Ovary (tissue), 9 donors: ENCODE measurements around the gene UROC1. TPM values are rescaled to one million over a fixed set of nuclear protein-coding genes. Genes with fewer than 3 reads are reported as not detected.
A peak's percentile ranks its signal among the peaks of the same experiment; 100 is the strongest.

Experiments used
- DNase-seq, 5 donors: peaks; one replicate each; pipeline ENCODE4 v3.0.0-alpha.2; 2019 to 2020
- H3K27ac ChIP-seq, 2 donors: fragments of 200-600 bp; one replicate each; pipeline versions ENCODE4 v1.5.1 to v1.8.0; 2019 to 2022
- H3K27me3 ChIP-seq: fragments of 200-600 bp; one replicate; pipeline ENCODE4 v1.8.0; 2022
- H3K36me3 ChIP-seq: fragments of 200-600 bp; sonication (generic); one replicate; pipeline ENCODE4 v1.5.1; 2019
- H3K4me1 ChIP-seq: one replicate; pipeline ENCODE4 v1.8.1; 2013; ENCODE audit warnings: mild to moderate bottlenecking, moderate library complexity; ENCODE audit not compliant: insufficient read depth
- H3K4me3 ChIP-seq: fragments of 200-600 bp; sonication (generic); one replicate; pipeline ENCODE4 v1.5.1; 2017
- H3K9me3 ChIP-seq, 2 donors: fragments of 200-600 bp in 1 of 2; sonication (generic) in 1 of 2; one replicate each; pipeline versions ENCODE4 v1.5.1 to v1.8.1; 2013 to 2019; ENCODE audit warnings: mild to moderate bottlenecking in 1 of 2, moderate library complexity in 1 of 2
- EP300 ChIP-seq: sonication (generic); formaldehyde crosslinking; IDR thresholded peaks from one replicate; pipeline ENCODE4 v1.6.1; 2017; ENCODE audit warnings: antibody characterized with exemption
- POLR2A ChIP-seq: fragments of 450-650 bp; IDR thresholded peaks from one replicate; pipeline ENCODE4 v1.6.1; 2017; ENCODE audit warnings: antibody characterized with exemption, mild to moderate bottlenecking, moderate library complexity
- WGBS, 3 donors: extraction: QIAGEN DNeasy Blood & Tissue Kit in 1 of 3; methylation state at CpG; one replicate each; pipeline versions ENCODE4 v1.1.5 to v1.1.7; 2013 to 2017; 5-methylcytosine and 5-hydroxymethylcytosine counted together
- intact Hi-C, 4 donors: fragments of 100-400 bp; cut with DNase I; formaldehyde crosslinking; loops; one replicate each; pipeline versions ENCODE4 v1.11.0 to v1.15.1; 2022 to 2023
- polyA plus RNA-seq, 2 donors: library from polyadenylated mRNA; stranded (reverse); fragments of 200-250 nt in 1 of 2; fragments of 350-450 nt in 1 of 2; fragmentation: Illumina TruSeq in 1 of 2; extraction: RNeasy Lipid Tissue Mini Kit (QIAGEN cat#74804) in 1 of 2; gene quantifications; one replicate each; pipeline ENCODE4 v1.2.3, GENCODE V29; 2013 to 2014
- total RNA-seq, 7 donors: library from RNA; depleted of rRNA in 2 of 7; stranded (reverse); fragments of >200 nt in 2 of 7; fragmentation: NEBNext Ultra II Directional in 3 of 7; extraction: Animal tissue kit (Norgen Biotek cat#: 25700) in 3 of 7; gene quantifications; one replicate each; pipeline versions ENCODE4 v1.1.0 to v1.2.4, GENCODE V29; 2016 to 2023
- TF ChIP-seq, protein P1 (sequence below), 3 donors: fragments of 450-650 bp in 2 of 3; fragments of 200-600 bp in 1 of 3; IDR thresholded peaks; one replicate each; pipeline versions ENCODE4 v1.5.1 to v1.8.0; 2016 to 2022; ENCODE audit warnings: antibody characterized with exemption in 3 of 3, mild to moderate bottlenecking in 1 of 3
- donor health status: DM: no; HTN: no; CAD: no; lungs with moderate emphysema.
- donor health status: DM: no; HTN: no; CAD: no.
- donor health status: Bipolar disorder and iron deficiency.
- donor health status: DM: yes; HTN: yes; CAD: no.
- donor health status: DM: no; HTN: no; CAD: no.
- donor health status: DM: yes; HTN: yes; CAD: no.

Gene UROC1
- total and polyA plus RNA-seq, 9 donors, result 0.06 to 0.32 (median 0.12) TPM; not detected in 4

DNA sequence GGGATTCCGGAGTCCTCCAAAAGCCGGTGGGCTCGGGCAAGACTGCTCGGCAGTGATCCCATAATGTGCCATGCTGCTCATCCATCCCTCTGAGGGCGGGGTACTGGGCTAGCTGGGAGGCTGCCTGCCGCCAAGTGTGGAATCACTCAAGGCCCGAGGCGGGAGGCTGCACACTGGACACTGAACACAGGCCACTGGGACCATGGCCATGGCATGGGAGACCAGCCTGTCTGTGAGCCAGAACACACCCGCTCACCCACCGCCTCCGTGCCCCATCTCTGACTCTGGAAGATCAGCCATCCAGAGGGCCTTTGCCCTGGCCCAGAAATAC lies 39.8 kb upstream of the UROC1 start:
- intact Hi-C loops, result no loop called here
- WGBS, 3 donors, result 88 to 90% (median 89%) methylated on average over 6 to 11 of the region's 11 CpGs
- TF ChIP-seq EP300 (no peak), POLR2A (no peak)
- TF ChIP-seq, protein P1, sequence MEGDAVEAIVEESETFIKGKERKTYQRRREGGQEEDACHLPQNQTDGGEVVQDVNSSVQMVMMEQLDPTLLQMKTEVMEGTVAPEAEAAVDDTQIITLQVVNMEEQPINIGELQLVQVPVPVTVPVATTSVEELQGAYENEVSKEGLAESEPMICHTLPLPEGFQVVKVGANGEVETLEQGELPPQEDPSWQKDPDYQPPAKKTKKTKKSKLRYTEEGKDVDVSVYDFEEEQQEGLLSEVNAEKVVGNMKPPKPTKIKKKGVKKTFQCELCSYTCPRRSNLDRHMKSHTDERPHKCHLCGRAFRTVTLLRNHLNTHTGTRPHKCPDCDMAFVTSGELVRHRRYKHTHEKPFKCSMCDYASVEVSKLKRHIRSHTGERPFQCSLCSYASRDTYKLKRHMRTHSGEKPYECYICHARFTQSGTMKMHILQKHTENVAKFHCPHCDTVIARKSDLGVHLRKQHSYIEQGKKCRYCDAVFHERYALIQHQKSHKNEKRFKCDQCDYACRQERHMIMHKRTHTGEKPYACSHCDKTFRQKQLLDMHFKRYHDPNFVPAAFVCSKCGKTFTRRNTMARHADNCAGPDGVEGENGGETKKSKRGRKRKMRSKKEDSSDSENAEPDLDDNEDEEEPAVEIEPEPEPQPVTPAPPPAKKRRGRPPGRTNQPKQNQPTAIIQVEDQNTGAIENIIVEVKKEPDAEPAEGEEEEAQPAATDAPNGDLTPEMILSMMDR (IDR thresholded peaks at IDR 0.05), result no peak
- H3K36me3 ChIP-seq, result no peaks in the 10 kb centered on the region
- no peaks in the 10 kb centered on the region for H3K4me1 ChIP-seq
- no peaks in the 10 kb centered on the region for H3K9me3 ChIP-seq
- H3K27ac ChIP-seq, result no peak overlapping the region
- no peak overlapping the region for H3K4me3 ChIP-seq
- peak in 1 of 5 donors; percentile 25 for DNase-seq
- no peaks in the 10 kb centered on the region for H3K27me3 ChIP-seq

DNA sequence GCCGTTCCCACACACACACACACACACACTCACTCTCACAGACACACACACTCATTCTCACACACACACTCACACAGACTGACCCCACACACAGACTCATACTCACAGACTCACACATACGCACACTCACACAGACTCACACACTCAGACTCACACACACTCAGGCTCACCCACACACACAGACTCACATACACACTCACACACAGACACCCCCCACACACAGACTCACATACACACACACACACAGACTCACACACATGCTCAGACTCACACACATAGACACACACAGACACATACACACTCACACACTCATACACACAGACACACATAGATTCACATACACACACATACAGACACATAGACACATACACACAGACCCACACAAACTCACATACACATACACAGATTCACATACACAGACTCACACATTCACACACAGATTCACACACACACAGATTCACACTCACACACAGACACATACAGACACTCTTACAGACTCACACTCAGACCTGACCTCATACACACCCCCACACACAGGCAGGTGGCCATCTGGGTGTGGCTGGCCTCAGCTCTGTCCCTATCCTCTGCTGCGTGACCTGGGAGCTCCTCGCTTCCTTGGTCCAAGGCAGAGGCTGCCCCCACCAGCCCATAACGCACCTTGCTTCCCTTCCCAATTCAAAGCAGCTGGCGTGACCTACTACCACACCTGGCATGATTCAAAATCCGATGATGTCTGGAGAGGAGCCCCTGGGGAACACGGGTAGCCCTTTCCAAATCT lies 39.3 kb upstream of the UROC1 start:
- intact Hi-C loops, result no loop called here
- Histone ChIP-seq H3K4me3 (no peak overlapping the region), H3K27me3 (no peaks in the 10 kb centered on the region), H3K36me3 (no peaks in the 10 kb centered on the region), H3K4me1 (no peaks in the 10 kb centered on the region), H3K9me3 (no peaks in the 10 kb centered on the region), H3K27ac (no peak overlapping the region)
- WGBS, 3 donors, result 83 to 91% (median 85%) methylated on average over 8 of the region's 8 CpGs
- DNase-seq, result peak in 1 of 5 donors; percentile 3
- TF ChIP-seq EP300, result no peak
- no peak for TF ChIP-seq POLR2A
- TF ChIP-seq, protein P1 (IDR thresholded peaks at IDR 0.05), result no peak

DNA sequence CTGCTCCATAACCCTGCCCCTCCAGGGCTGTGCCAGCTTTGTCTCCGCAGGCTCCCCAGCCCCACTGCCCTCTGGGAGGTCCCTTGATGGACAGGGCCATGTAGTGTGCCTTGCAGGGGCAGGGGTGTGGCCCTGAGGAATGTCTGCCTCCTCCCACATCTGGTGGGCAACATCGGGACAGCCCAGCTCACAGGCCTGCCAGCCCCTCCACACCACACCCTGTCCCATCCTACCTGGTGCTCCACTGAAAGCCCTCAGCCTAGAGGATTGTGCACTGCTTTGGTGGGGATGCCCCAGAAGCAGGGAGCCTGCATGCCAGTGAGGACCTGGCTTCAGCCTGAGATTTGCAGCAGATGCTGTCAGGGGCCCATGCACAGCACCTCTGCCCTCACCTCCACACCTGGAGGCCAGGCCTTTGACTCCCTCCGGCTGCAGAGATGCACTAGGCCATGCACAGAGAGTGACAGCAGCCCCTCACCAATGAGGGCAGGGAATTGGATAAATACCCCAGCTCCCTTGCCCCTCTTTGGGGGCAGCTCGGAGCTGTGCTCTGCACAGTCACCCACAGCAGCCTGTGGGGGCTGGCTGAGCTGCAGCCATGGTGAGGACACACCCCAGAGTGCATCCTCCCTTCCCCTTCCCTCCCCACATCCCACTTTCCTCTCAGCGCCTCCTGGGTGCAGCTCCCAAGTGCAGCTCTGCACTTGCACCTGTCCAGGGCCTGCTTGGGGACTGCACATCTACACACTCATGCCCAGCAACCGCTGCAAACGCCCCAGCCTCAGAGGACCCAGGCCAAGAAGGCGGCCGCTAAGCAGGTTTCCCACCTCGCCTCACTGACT lies 38.4 kb upstream of the UROC1 start:
- intact Hi-C loops, result no loop called here
- TF ChIP-seq, protein P1 (IDR thresholded peaks at IDR 0.05), result no peak
- TF ChIP-seq EP300 (no peak), POLR2A (no peak)
- Histone ChIP-seq H3K27me3 (no peaks in the 10 kb centered on the region), H3K4me1 (no peaks in the 10 kb centered on the region), H3K27ac (no peak overlapping the region), H3K9me3 (no peaks in the 10 kb centered on the region), H3K4me3 (no peak overlapping the region), H3K36me3 (no peaks in the 10 kb centered on the region)
- WGBS, 3 donors, result 68 to 76% (median 73%) methylated on average over 10 of the region's 10 CpGs
- DNase-seq, result peak in 1 of 5 donors; percentile 7

DNA sequence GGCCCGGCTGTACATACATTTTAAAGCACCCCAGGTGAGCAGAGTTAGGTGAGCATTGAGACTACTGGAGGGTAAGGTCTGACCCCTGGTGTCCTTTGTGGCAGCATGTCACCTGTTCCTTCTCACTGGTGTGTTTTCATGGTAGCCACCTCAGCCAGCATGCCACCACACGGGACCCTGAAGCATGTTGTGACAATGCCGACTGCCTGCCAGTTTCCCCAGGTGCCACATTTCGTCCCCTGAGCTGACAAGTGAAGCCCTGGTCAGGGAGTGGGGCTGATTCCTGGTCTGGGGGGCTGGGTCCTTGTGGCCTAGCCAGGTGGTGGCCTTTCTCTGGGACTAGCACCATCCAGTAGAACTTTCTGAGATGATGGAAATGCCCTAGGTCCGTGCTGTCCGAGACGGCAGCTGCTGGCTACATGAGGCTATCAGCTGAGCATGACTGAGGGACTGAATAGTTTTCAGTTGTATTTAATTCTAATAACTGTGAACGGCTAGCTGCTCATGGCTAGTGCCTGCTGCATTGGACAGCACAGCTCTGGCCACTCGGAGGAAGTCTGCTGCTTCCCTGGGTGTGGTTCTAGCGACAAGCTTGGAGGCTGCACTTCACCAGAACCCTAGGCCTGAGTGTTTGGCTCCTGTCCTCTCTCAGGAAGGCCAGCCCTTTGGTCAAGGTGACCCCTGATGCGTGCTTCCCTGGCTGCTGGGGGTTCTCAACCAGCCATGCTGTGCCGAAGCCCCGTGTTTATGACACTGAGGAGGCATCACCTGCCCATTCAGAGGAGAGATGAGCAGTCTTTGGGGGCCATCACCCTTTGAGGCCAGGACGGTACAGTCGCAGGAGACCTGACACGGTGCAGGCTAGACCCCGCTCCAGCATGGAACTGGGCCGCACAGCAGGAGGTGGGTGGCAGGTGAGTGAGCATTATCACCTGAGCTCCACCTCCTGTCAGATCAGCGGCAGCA lies 37.3 kb upstream of the UROC1 start:
- no peaks in the 10 kb centered on the region for H3K36me3 ChIP-seq
- no peak overlapping the region for H3K4me3 ChIP-seq
- TF ChIP-seq EP300, result no peak
- TF ChIP-seq, protein P1 (IDR thresholded peaks at IDR 0.05), result no peak
- TF ChIP-seq POLR2A, result no peak
- intact Hi-C loops, result no loop called here
- H3K4me1 ChIP-seq, result no peaks in the 10 kb centered on the region
- DNase-seq, result peak in 1 of 5 donors; percentile 1
- no peak overlapping the region for H3K27ac ChIP-seq
- WGBS, 3 donors, result 84 to 86% (median 86%) methylated on average over 19 of the region's 19 CpGs
- H3K27me3 ChIP-seq, result no peaks in the 10 kb centered on the region
- no peaks in the 10 kb centered on the region for H3K9me3 ChIP-seq
